ENCODE results near the gene EIF4G3.

DNA sequence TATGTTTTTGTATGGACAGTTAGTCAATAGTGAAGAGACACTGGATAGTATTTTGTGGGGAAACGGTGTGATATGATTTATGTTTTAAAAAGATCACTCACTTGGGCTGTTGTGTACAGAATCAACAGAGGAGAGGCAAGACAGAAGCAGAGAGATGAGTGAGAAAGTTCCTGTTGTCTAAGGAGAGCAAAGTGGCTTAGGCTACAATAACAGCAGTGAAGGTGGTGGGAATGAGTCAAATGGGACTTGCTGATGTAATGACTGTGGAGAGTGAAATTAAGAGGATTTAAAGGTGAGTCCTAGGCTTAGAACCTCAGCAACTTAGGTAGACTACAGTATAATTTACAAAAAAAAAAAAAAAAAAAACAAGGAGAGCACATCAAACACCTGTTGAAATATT is 220.4 kb downstream of the EIF4G3 start:
- TF ChIP-seq, protein P1, sequence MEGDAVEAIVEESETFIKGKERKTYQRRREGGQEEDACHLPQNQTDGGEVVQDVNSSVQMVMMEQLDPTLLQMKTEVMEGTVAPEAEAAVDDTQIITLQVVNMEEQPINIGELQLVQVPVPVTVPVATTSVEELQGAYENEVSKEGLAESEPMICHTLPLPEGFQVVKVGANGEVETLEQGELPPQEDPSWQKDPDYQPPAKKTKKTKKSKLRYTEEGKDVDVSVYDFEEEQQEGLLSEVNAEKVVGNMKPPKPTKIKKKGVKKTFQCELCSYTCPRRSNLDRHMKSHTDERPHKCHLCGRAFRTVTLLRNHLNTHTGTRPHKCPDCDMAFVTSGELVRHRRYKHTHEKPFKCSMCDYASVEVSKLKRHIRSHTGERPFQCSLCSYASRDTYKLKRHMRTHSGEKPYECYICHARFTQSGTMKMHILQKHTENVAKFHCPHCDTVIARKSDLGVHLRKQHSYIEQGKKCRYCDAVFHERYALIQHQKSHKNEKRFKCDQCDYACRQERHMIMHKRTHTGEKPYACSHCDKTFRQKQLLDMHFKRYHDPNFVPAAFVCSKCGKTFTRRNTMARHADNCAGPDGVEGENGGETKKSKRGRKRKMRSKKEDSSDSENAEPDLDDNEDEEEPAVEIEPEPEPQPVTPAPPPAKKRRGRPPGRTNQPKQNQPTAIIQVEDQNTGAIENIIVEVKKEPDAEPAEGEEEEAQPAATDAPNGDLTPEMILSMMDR (IDR thresholded peaks at IDR 0.05), result no peak
- TF ChIP-seq POLR2A (IDR thresholded peaks at IDR 0.05), result no peak
